Ascending aorta (tissue), 2 donors: ENCODE results near the gene MMAA. TPM values are rescaled to one million over a fixed set of nuclear protein-coding genes. Genes with fewer than 3 reads are reported as not detected.
"Not testable (repeated sequence)": the region's sequence is repeated elsewhere in the genome, so short reads cannot be mapped to it uniquely, and the experiment has no call there.

ENCODE experiments used
- DNase-seq, 2 donors: peaks; one replicate each; pipeline ENCODE4 v3.0.0-alpha.2; 2019; ENCODE audit warnings: low spot score in 2 of 2
- H3K27ac ChIP-seq, 2 donors: fragments of 200-600 bp; sonication (generic); one replicate each; pipeline ENCODE4 v1.5.1; 2016 to 2017; ENCODE audit warnings: mild to moderate bottlenecking in 1 of 2
- H3K27me3 ChIP-seq: fragments of 200-600 bp; sonication (generic); one replicate; pipeline ENCODE4 v1.5.1; 2017
- H3K36me3 ChIP-seq, 2 donors: fragments of 200-600 bp; sonication (generic); one replicate each; pipeline ENCODE4 v1.5.1; 2016
- H3K4me1 ChIP-seq, 2 donors: fragments of 200-600 bp; sonication (generic); one replicate each; pipeline ENCODE4 v1.5.1; 2016 to 2017; ENCODE audit warnings: mild to moderate bottlenecking in 1 of 2
- H3K4me3 ChIP-seq, 2 donors: fragments of 200-600 bp; sonication (generic); one replicate each; pipeline ENCODE4 v1.5.1; 2016 to 2017; ENCODE audit warnings: mild to moderate bottlenecking in 1 of 2
- H3K9me3 ChIP-seq, 2 donors: fragments of 200-600 bp; sonication (generic); one replicate each; pipeline ENCODE4 v1.5.1; 2016
- CTCF ChIP-seq, 3 experiments: fragments of 200-600 bp in 2 of 3; fragments of 450-650 bp in 1 of 3; sonication (generic) in 2 of 3; IDR thresholded peaks; one replicate each; pipeline ENCODE4 v1.5.1; 2016 to 2019; ENCODE audit warnings: antibody characterized with exemption in 3 of 3, mild to moderate bottlenecking in 1 of 3, moderate library complexity in 1 of 3
- intact Hi-C: fragments of 100-400 bp; cut with DNase I; formaldehyde crosslinking; loops from one replicate; pipeline ENCODE4 v1.15.1; 2023
- total RNA-seq: library from RNA; depleted of rRNA; stranded (reverse); fragments of >200 nt; gene quantifications from one replicate; pipeline ENCODE4 v1.1.0, GENCODE V29; 2016

The MMAA gene
- total RNA-seq, 1 donor from 2014 or later, result 3.9 TPM

- no peaks in the 10 kb centered on the region for H3K4me1 ChIP-seq
- DNase-seq, result no peak
- intact Hi-C loops, result no loop called here
- H3K27me3 ChIP-seq, result no peaks in the 10 kb centered on the region
- no peak overlapping the region for H3K27ac ChIP-seq
- no peaks in the 10 kb centered on the region for H3K36me3 ChIP-seq
- no peak for TF ChIP-seq CTCF (IDR thresholded peaks at IDR 0.05)
- H3K9me3 ChIP-seq, result no peaks in the 10 kb centered on the region
- H3K4me3 ChIP-seq, result no peak overlapping the region
These were observed 67.8 kb downstream of the MMAA start for GRCh38 chr4:145686991-145687390.

- intact Hi-C loops, result no loop called here
- no peak for TF ChIP-seq CTCF (IDR thresholded peaks at IDR 0.05)
- H3K36me3 ChIP-seq, result no peaks in the 10 kb centered on the region
- H3K9me3 ChIP-seq, result no peaks in the 10 kb centered on the region
- DNase-seq, result no peak
- H3K27ac ChIP-seq, result no peak overlapping the region
- H3K4me3 ChIP-seq, result no peak overlapping the region
- H3K4me1 ChIP-seq, result no peaks in the 10 kb centered on the region
- H3K27me3 ChIP-seq, result no peaks in the 10 kb centered on the region
These were observed 71.4 kb downstream of the MMAA start for GRCh38 chr4:145690610-145691009.

- DNase-seq, H3K27me3 ChIP-seq, H3K27ac ChIP-seq, H3K9me3 ChIP-seq, H3K4me3 ChIP-seq, H3K4me1 ChIP-seq, H3K36me3 ChIP-seq, intact Hi-C loops: not testable (repeated sequence)
These were observed 72.2 kb downstream of the MMAA start for GRCh38 chr4:145691416-145691815.

GRCh38 chr4:145694929-145695328 lies 75.7 kb downstream of the MMAA start:
- Histone ChIP-seq H3K36me3 (no peaks in the 10 kb centered on the region), H3K27ac (no peak overlapping the region), H3K27me3 (no peaks in the 10 kb centered on the region), H3K9me3 (no peaks in the 10 kb centered on the region), H3K4me1 (no peaks in the 10 kb centered on the region), H3K4me3 (no peak overlapping the region)
- intact Hi-C loops, result no loop called here
- TF ChIP-seq CTCF (IDR thresholded peaks at IDR 0.05), result no peak
- no peak for DNase-seq

GRCh38 chr4:145697332-145697731 lies 78.1 kb downstream of the MMAA start:
- H3K27ac ChIP-seq, result no peak overlapping the region
- H3K36me3 ChIP-seq, result no peaks in the 10 kb centered on the region
- H3K4me1 ChIP-seq, result no peaks in the 10 kb centered on the region
- intact Hi-C loops, result no loop called here
- no peaks in the 10 kb centered on the region for H3K9me3 ChIP-seq
- H3K27me3 ChIP-seq, result no peaks in the 10 kb centered on the region
- no peak for DNase-seq
- TF ChIP-seq CTCF (IDR thresholded peaks at IDR 0.05), result no peak
- no peak overlapping the region for H3K4me3 ChIP-seq

- intact Hi-C loops, result no loop called here
- Histone ChIP-seq H3K4me3 (no peak overlapping the region), H3K9me3 (no peaks in the 10 kb centered on the region), H3K4me1 (no peaks in the 10 kb centered on the region), H3K36me3 (no peaks in the 10 kb centered on the region), H3K27ac (no peak overlapping the region), H3K27me3 (no peaks in the 10 kb centered on the region)
- no peak for DNase-seq
- no peak for TF ChIP-seq CTCF (IDR thresholded peaks at IDR 0.05)
These were observed 79.3 kb downstream of the MMAA start for GRCh38 chr4:145698507-145698906.
